ENCODE measurements around the gene ABCA4. TPM values are rescaled to one million over a fixed set of nuclear protein-coding genes. Genes with fewer than 3 reads are reported as not detected.
A peak's percentile ranks its signal among the peaks of the same experiment; 100 is the strongest.

The ABCA4 gene
- total and polyA plus RNA-seq, 2 of the 8 experiments (the other 6 are each of a cell fraction or from before 2014, with no cell fraction given) = 0.06 TPM; not detected in 1

- Histone ChIP-seq H3K36me3 (ENCODE audit: control insufficient read depth in 2 of 4, insufficient read depth in 4 of 4, low read length in 3 of 4) (no peaks in the 10 kb centered on the region), H2BK5ac (ENCODE audit: low read depth, low read length) (no peak overlapping the region), H3K14ac (ENCODE audit: insufficient read length) (no peak overlapping the region), H4K8ac (ENCODE audit: extremely low read depth, insufficient read depth, low read length) (no peak overlapping the region), H3K9ac (replicated peaks in 1 of 4; ENCODE audit: extremely low read depth in 1 of 4, low read depth in 3 of 4, low read length in 3 of 4) (no peak overlapping the region), H3K27me3 (replicated peaks in 1 of 4; ENCODE audit: control insufficient read depth in 3 of 4, extremely low read depth in 1 of 4, insufficient read depth in 3 of 4, low read length in 3 of 4) (no peaks in the 10 kb centered on the region), H2AK5ac (ENCODE audit: low read depth, low read length) (no peak overlapping the region), H2BK20ac (ENCODE audit: low read length) (peak overlapping the region; percentile 29; the same call in 1 of the 2 replicates), H3K18ac (ENCODE audit: extremely low read depth, low read length) (no peak overlapping the region), H2AFZ (ENCODE audit: low read length) (no peak overlapping the region), H3K4me3 (ENCODE audit: extremely low read depth in 1 of 4, insufficient read depth in 2 of 4, low read depth in 3 of 4, low read length in 4 of 4) (no peak overlapping the region), H3K9me3 (ENCODE audit: insufficient read depth in 2 of 2, low read depth in 1 of 2, low read length in 1 of 2) (no peaks in the 10 kb centered on the region), H2BK15ac (ENCODE audit: low read length) (no peak overlapping the region), H3K4me1 (replicated peaks in 1 of 4; ENCODE audit: control insufficient read depth in 3 of 4, insufficient read depth in 4 of 4, low read length in 3 of 4) (peaks cover 0 to 16% (median 7%) of the 10 kb centered on the region in 4 experiments; a peak in 6 of 7 replicates), H3K79me1 (ENCODE audit: low read depth, low read length) (no peaks in the 10 kb centered on the region), H4K5ac (ENCODE audit: insufficient read length, low read depth, low read length) (no peak overlapping the region), H3K23ac (ENCODE audit: insufficient read length) (no peak overlapping the region), H2BK12ac (ENCODE audit: low read depth, low read length) (0 out of 2 replicates have a peak overlapping the region, but pooled peaks have one; percentile 30), H3K23me2 (ENCODE audit: low read depth, low read length) (no peaks in the 10 kb centered on the region), H4K91ac (replicated peaks; ENCODE audit: insufficient read length, low read length) (no peak overlapping the region), H3K27ac (ENCODE audit: low read depth, low read length) (no peak overlapping the region), H3K4ac (replicated peaks; ENCODE audit: insufficient read length, low read depth, low read length) (no peak overlapping the region), H3K79me2 (ENCODE audit: control insufficient read depth in 1 of 2, insufficient read depth in 2 of 2, low read length in 2 of 2) (no peaks in the 10 kb centered on the region), H2BK120ac (replicated peaks; ENCODE audit: low read depth, low read length) (no peak overlapping the region), H4K20me1 (replicated peaks in 1 of 2; ENCODE audit: control insufficient read depth in 1 of 2, insufficient read depth in 2 of 2, low read length in 2 of 2) (no peaks in the 10 kb centered on the region), H3K4me2 (ENCODE audit: insufficient read depth in 1 of 2, low read depth in 2 of 2, low read length in 2 of 2) (no peak overlapping the region), H3K56ac (replicated peaks; ENCODE audit: insufficient read length, low read depth, low read length) (no peak overlapping the region)
- DNase-seq (ENCODE audit: low read depth in 1 of 2, low spot score in 2 of 2) = no peak
- ChIA-PET POLR2A (ENCODE audit: partially characterized antibody) (interaction anchor here (1.4 kb wide), 1 partner anchor 27 kb away, joined by 6 read pairs; no protein-coding TSS in a partner anchor), CTCF (ENCODE audit: partially characterized antibody) (interaction anchor here (0.8 to 38.0 kb wide), 7 partner anchors 9 to 362 kb away, joined by 3 to 807 read pairs (median 4); partner anchors contain the start of gene ARHGAP29)
- 88% methylated on average over 1 of the region's 1 CpG; no CpG with 5 or more reads in 1 of the 2 experiments for WGBS, 2 experiments (ENCODE audit: extremely low coverage in 1 of 2, insufficient coverage in 1 of 2, insufficient read length in 1 of 2, insufficient replicate concordance in 2 of 2, low coverage in 1 of 2, low lambda C conversion rate in 2 of 2, missing lambda C conversion rate in 1 of 2)
- FAIRE-seq = no peak
Observed at GRCh38 chr1:94050254-94050653, 70.7 kb downstream of the ABCA4 start.
